ENCODE results near the gene MYO6.

Gene MYO6

DNA sequence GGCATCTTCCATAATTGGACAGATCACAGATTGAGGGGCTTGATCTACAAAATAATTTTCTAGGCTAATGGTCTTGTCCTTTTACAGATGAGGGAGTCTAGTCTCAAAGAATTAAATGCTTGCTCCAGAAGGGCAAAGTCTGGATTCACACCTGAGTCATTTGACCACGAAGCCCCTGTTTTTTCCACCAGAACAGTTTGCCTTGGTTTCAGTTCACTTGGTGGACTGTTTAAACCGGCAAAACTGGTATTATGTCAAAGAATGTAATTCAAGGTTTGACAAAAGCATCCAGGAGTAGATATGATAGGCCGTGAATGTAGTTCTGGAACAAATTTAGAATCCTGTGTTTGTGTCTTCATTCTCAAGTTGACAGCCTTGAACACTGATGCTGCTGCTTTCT is 3.3 kb downstream of the MYO6 start:
- DNase-seq (ENCODE audit: low read depth) = peak; percentile 15
- TF ChIP-seq, protein P1, sequence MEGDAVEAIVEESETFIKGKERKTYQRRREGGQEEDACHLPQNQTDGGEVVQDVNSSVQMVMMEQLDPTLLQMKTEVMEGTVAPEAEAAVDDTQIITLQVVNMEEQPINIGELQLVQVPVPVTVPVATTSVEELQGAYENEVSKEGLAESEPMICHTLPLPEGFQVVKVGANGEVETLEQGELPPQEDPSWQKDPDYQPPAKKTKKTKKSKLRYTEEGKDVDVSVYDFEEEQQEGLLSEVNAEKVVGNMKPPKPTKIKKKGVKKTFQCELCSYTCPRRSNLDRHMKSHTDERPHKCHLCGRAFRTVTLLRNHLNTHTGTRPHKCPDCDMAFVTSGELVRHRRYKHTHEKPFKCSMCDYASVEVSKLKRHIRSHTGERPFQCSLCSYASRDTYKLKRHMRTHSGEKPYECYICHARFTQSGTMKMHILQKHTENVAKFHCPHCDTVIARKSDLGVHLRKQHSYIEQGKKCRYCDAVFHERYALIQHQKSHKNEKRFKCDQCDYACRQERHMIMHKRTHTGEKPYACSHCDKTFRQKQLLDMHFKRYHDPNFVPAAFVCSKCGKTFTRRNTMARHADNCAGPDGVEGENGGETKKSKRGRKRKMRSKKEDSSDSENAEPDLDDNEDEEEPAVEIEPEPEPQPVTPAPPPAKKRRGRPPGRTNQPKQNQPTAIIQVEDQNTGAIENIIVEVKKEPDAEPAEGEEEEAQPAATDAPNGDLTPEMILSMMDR (conservative IDR thresholded peaks at IDR 0.05; ENCODE audit: low read depth, low read length) = no peak
- no peak overlapping the region for H3K4me3 ChIP-seq (ENCODE audit: low read depth, low read length)

DNA sequence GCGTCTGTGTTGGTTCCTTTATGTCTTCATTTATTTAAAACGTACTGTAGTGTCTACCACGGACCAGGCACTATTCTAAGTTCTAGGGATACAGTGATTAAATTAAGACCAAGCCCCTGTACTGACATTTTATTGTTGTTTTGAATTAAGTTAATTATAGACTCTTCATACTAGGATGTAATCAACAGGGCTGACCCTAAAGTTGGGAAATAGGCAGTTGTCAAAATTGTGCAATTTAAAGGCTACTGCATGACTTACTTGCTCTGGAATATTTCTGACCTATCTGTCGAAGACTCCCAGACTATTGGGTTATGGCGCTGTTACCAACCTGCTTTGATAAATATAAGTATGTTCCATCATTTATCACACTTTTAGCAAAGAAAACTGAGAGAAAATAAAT is 6.7 kb downstream of the MYO6 start:
- peak; percentile 33 for DNase-seq (ENCODE audit: low read depth)
- TF ChIP-seq, protein P1 (conservative IDR thresholded peaks at IDR 0.05; ENCODE audit: low read depth, low read length) = no peak
- H3K4me3 ChIP-seq (ENCODE audit: low read depth, low read length) = no peak overlapping the region

DNA sequence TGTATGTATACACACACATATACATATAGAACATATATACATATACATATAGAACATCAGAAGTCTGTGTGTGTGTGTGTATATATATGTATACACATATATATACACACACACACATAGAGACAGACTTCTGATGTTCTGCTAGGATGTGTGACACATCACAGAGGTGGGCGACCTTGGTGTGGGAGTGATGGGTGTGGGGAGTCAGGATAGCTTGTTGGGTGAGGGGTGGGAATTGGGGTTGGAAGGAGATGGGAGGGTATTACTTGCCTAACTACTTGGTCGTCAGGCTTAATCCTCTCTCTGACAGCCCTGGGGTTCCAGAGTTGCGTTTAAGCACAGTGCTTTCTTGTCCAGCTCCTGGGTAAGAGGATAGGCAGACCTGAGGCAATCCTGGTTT is 8.3 kb downstream of the MYO6 start:
- TF ChIP-seq, protein P1 (conservative IDR thresholded peaks at IDR 0.05; ENCODE audit: low read depth, low read length) = no peak
- H3K4me3 ChIP-seq (ENCODE audit: low read depth, low read length) = no peak overlapping the region
- DNase-seq (ENCODE audit: low read depth) = no peak

DNA sequence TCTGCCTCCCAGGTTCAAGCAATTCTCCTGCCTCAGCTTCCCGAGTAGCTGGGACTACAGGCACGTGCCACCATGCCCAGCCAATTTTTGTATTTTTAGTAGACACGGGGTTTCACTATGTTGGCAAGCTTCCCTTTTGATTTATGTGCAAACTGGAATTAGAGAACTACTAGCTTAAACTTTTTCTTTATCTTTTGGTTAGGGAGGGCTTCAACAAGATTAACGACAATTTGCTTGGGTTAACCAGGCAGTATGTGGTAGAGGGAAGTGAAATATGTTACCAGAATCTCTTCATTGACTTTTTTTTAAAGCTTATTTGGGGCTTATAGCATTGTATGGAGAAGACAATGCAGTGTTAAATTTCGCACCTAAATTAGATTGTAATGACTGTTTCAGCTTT is 9.0 kb downstream of the MYO6 start:
- DNase-seq (ENCODE audit: low read depth) = no peak
- TF ChIP-seq, protein P1 (conservative IDR thresholded peaks at IDR 0.05; ENCODE audit: low read depth, low read length) = no peak

DNA sequence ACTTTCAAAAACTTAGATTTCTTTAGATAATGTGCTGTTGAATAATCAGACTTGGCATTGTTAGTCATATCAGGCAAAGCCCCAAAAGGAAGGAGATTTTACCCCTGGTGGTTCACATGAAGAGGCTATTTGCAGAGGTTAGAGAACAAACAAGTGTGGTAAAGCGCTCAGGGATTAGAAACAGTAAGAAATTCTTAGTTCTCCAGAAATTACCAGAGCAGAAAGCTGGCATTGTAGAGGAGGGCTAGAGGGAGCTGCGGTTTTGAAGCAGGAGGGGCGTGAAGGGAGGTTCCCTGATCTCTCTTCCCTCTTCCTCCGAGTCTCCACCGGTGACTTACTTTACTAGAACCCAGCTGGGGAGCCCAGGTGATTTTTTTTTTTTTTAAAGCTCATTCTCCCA is 10.2 kb downstream of the MYO6 start:
- DNase-seq (ENCODE audit: low read depth) = no peak
- TF ChIP-seq, protein P1 (conservative IDR thresholded peaks at IDR 0.05; ENCODE audit: low read depth, low read length) = no peak
- H3K4me3 ChIP-seq (ENCODE audit: low read depth, low read length) = no peak overlapping the region

More for the DNA sequence above, 9.0 kb downstream of the MYO6 start:
- no peak overlapping the region for H3K4me3 ChIP-seq (ENCODE audit: low read depth, low read length)

DNA sequence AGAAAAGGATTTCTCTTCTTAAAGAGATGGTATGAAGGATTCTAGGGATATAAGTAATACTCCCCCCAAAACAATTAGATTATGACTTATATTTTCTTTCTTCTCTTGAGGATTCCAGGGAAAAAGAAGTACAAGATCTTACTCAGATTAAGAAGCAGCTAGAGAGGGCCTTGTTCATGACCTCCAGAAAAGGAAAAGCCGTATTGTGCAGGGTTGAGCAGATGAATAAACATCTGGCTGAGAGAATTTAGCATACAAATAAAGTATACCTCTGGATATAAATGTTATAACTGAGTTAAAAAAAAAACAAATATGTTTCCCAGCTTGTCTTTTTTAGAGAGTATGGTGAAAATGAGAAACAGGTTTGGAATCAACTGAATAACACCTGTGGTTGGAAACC is 11.3 kb downstream of the MYO6 start:
- no peak overlapping the region for H3K4me3 ChIP-seq (ENCODE audit: low read depth, low read length)
- DNase-seq (ENCODE audit: low read depth) = no peak
- TF ChIP-seq, protein P1 (conservative IDR thresholded peaks at IDR 0.05; ENCODE audit: low read depth, low read length) = no peak

DNA sequence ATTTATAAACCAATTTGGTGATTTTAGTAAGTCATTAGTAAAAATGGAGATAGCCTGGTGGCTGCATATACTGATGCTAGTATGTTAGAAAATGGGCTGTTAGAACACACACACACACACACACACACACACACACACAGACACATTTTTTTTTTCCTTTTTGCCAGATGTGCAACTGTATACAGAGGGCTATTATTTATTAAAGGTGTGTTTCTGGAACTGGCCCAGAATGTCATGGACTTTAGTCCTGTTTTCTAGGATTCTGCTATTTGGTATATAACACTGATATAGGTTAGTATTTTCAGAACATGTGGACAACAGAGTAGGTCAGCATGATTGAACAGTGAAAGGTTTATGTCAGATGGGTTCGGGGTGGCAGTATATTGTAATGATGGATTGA is 12.4 kb downstream of the MYO6 start:
- H3K4me3 ChIP-seq (ENCODE audit: low read depth, low read length) = no peak overlapping the region
- no peak for DNase-seq (ENCODE audit: low read depth)
- TF ChIP-seq, protein P1 (conservative IDR thresholded peaks at IDR 0.05; ENCODE audit: low read depth, low read length) = no peak
